Gastroesophageal sphincter (tissue), 3 donors: ENCODE measurements around the gene DCAF12.

Experiments
- POLR2A ChIP-seq, 2 donors: fragments of 450-650 bp; IDR thresholded peaks; one replicate each; pipeline ENCODE4 v1.6.1; 2017; ENCODE audit warnings: antibody characterized with exemption in 2 of 2, mild to moderate bottlenecking in 2 of 2, moderate library complexity in 1 of 2
- POLR2AphosphoS5 ChIP-seq: sonication (generic); formaldehyde crosslinking; IDR thresholded peaks from one replicate; pipeline ENCODE4 v1.6.1; 2017; ENCODE audit warnings: antibody characterized with exemption
- TF ChIP-seq, protein P1 (sequence below), 4 experiments: fragments of 200-600 bp in 2 of 4; fragments of 450-650 bp in 2 of 4; sonication (generic) in 1 of 4; IDR thresholded peaks; one replicate each; pipeline ENCODE4 v1.5.1; 2017 to 2019; ENCODE audit warnings: antibody characterized with exemption in 4 of 4, mild to moderate bottlenecking in 2 of 4, moderate library complexity in 2 of 4

GRCh38 chr9:34171753-34172535 lies 45.4 kb upstream of the DCAF12 start:
- TF ChIP-seq, protein P1, sequence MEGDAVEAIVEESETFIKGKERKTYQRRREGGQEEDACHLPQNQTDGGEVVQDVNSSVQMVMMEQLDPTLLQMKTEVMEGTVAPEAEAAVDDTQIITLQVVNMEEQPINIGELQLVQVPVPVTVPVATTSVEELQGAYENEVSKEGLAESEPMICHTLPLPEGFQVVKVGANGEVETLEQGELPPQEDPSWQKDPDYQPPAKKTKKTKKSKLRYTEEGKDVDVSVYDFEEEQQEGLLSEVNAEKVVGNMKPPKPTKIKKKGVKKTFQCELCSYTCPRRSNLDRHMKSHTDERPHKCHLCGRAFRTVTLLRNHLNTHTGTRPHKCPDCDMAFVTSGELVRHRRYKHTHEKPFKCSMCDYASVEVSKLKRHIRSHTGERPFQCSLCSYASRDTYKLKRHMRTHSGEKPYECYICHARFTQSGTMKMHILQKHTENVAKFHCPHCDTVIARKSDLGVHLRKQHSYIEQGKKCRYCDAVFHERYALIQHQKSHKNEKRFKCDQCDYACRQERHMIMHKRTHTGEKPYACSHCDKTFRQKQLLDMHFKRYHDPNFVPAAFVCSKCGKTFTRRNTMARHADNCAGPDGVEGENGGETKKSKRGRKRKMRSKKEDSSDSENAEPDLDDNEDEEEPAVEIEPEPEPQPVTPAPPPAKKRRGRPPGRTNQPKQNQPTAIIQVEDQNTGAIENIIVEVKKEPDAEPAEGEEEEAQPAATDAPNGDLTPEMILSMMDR (IDR thresholded peaks at IDR 0.05): no peak
- TF ChIP-seq POLR2A (IDR thresholded peaks at IDR 0.05) (no peak), POLR2AphosphoS5 (no peak)
